ENCODE measurements around the gene ZNF473.

ZNF473 gene

DNA sequence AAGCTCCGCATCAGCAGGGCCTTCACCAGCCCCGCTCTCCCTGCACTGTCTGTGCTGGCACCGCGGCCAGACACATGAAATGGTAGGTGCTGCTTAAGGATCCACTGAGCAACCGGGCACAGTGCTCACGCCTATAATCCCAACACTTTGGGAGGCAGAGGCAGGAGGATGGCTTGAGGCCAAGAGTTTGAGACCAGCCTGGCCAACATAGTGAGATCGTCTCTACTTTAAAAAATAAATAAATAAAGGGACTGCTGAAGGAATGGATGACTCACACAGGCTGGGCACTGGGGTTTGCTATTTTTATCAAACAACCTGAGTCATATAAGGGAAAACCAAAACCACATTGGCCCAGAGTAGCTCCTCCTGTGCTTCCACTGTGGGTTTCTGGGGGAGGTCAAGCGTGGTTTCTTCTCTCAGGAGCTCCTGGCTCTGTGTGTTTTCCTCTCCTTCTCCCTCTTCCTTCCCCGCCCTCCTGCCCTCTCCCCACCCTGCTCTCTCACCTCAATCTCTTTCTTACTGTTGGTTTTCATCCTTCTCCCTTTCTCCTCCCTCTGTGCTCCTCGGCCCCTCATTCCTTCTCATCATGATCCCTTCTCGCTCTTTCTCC is 21.9 kb upstream of the ZNF473 start:
- no peak for DNase-seq (ENCODE audit: low read depth)

DNA sequence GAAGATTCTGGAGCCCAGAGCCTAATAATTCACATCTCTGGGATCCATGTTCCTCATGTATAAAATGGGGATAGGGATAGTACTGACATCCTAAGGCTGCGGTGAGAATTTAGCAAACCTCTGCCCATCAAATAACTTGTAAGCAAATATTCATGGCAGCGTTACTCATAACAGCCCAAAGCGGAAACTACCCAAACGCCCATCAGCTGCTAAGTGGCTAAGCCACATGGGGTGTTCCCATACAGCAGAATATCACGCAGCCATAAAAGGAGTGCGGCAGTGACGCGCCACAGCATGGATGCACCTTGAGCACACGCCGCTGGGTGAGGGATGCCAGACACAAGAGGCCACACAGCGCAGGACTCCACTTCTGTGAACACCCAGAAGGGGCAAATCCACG is 20.4 kb upstream of the ZNF473 start:
- DNase-seq (ENCODE audit: low read depth), result no peak

- DNase-seq (ENCODE audit: low read depth), result no peak
Observed at GRCh38 chr19:50007170-50007569, 18.6 kb upstream of the ZNF473 start.

GRCh38 chr19:50007947-50008346 is 17.9 kb upstream of the ZNF473 start:
- DNase-seq (ENCODE audit: low read depth), result no peak

GRCh38 chr19:50008532-50008931 is 17.3 kb upstream of the ZNF473 start:
- no peak for DNase-seq (ENCODE audit: low read depth)

DNA sequence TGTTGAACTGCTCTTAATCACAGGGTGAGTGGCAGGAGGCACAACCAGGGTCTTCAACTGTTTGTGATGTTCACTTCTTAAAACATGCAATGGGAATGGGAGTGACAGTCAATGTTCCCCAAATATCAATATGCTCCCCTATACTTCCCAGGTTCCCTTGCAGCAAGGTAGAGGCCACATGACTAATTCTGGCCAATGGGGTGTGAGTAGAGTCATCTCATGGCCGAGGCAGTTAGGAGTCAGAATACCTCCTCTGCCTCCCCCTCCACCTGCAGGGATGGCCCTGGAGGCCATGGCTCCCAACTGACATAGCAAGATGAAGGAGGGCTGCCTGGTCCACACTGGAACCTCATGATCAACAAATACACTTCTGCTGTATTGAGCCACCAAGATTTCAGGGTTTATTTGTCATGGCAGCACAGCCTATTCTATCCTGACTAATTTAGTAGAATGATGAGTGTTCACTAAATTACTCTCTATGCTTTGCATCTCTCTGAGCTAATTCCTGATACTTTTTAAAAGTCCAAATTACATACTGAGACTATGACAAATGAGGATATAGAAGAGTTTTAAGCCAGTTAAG is 9.5 kb upstream of the ZNF473 start:
- no peak for DNase-seq (ENCODE audit: low read depth)

DNA sequence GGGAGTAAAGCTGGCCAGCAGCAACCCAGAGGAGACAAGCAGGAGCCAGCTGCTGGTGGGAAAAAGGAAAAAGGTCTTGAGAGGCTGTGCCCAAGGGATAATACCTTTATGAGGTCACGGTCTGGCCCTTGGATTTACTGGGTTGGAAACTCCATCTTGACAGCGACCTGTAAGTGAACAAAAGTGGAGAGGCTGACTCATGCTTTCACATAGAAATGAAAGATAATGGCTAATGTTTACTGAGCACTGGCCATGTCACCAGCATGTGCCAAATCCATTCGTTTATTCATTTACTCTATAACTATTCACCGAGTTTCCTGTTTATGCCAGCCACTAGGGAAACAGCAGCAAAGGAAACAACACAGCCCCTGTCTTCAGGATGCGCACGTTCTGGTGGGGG is 5.3 kb upstream of the ZNF473 start:
- no peak for DNase-seq (ENCODE audit: low read depth)

GRCh38 chr19:50022823-50023222 is 3.0 kb upstream of the ZNF473 start:
- no peak for DNase-seq (ENCODE audit: low read depth)

DNA sequence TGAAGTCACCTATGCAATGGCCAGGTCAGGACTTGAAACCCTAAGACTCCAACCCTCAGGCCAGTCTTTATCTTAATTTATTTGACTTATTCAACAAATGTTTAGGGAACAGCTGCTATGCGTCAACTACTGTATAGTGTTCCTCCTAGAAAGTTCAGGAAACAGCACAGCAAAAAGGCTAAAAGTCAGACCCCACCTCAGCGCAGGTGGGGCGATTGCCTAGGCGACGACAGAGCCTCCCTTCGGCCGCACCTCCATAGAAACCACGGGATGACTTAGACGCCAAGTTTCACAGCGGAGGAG is 1.1 kb upstream of the ZNF473 start:
- DNase-seq (ENCODE audit: low read depth), result no peak

DNA sequence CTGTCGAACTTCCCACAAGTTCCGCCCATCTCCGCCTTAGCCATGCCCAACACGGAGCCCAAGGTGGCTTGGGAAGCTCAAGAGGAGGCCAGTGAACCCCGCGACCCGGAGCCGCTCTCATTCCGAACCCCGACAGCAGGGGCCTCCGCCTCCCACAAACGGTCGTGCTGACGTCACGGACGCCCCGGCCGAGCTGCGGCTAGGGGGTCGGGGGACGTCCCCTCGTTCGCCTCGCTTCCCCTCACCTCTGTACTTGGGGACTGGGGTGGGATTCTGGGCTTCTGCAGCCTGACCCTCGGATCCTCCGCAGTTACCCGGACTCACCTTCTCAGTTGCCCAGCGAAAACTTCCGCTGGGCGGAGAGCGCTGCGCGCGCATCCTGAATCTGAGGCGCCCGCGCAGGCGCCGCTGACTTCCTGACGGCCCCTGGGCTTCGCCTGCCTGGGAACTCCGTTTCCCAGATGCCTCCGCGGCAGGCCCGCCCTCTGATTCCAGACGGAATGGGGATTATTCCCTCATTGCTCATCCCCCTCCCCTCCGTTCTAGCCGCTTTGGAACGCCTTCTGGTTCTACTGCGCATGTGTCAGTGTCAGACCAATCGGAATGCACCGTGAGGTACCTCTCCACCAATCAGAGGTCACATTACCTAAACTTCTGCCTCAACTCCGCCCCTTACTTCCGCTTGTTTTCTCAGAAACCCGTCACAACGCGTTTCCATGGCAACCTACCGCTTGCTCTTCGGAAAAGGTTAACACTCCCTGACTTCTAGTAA is 597 bp upstream of the ZNF473 start, which contains the start of gene VRK3:
VRK3 (minus strand) TSS at position 351 of the 772 bp plus-strand sequence. CDS start 9,210 bp downstream, outside the sequence.
- peak; percentile 92 for DNase-seq (ENCODE audit: low read depth)

DNA sequence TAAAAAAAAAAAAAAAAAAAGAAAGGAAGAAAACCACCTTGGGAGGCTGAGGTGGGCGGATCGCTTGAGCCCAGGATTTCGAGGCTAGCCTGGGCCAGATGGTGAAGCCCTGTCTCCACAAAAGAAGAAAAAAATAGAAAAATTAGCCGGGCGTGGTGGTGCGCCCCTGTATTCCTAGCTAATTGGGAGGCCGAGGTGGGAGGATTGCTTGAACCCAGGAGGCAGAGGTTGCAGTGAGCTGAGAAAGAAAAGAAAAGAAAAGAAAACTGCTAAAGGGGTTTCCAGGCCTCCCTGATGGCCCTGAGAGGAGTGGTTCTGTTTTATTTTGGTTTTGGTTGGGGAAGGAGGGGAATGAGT is 723 bp downstream of the ZNF473 start:
- DNase-seq (ENCODE audit: low read depth), result no peak

DNA sequence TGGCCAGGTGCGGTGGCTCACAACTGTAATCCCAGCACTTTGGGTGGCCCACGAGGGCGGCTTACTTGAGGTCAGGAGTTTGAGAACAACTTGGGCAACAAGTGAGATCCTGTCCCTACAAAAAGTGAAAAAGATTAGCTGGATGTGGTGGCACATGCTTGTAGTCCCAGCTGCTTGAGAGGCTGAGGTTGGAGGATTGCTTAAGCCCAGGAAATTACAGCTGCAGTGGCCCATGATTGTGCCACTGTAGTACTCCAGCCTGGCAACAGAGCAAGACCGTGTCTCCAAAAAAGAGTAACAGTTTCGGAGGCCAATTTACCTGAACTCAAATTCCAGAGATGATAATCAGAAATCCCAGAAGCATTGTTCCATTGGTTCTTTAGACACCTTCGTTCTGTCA is 4.4 kb downstream of the ZNF473 start:
- no peak for DNase-seq (ENCODE audit: low read depth)

DNA sequence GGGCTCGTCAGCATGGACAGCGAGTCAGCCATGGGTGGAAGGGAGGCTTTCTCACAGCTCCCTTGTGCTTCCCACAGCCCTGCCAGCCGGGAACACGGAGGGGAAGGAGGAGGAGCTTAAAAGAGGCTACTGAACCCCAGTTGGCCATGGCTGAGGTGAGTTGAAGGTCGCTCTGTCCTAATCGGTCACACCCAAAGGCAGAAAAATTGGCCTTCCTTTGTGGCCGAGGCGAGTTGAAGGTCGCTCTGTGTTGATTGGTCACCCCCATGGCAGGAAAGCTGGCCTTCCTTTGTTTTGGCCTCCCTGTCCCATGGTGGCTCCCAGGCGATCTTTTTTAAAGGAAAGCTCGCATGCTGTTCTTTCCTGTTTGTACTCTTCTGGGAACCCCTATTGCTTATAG is 5.1 kb downstream of the ZNF473 start:
- no peak for DNase-seq (ENCODE audit: low read depth)

DNA sequence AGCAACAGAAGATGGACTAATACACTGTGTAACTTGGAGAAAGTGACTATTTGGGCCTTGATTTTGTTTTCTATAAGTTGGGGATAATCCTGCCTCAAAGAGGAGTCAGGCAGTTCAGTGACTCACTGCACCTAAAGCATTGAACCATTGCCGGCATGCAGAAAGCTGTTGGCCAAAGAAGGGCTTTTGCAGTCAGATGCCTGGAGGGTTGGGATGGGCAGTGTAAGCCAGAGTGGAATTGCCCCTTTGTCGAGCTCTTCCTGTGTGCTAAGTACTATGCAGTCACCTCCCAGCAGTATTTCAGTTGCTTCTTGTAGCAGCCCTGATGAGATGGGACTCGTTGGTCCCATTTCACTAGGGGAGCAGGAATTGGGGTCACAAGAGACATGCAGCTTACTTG is 11.1 kb downstream of the ZNF473 start:
- no peak for DNase-seq (ENCODE audit: low read depth)

GRCh38 chr19:50039968-50040367 is 14.2 kb downstream of the ZNF473 start:
- no peak for DNase-seq (ENCODE audit: low read depth)

DNA sequence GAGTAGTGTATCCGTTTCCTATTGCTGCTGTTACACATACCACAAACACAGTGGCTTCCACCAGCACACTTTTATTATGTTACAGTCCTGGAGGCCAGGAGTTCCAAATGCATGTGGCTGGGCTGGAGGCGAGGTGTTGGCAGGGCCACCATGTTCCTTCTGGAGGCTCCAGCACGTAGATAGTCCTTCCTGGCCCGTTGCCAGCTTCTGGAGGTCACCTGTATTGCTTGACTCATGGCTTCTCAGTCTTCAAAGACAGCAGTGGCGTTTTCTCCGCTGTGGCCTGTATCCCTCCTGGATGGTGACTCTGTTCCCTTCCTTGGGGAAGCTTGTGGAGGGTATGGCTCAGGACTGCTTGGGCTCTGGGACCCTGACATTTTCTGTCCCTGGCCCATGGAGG is 15.2 kb downstream of the ZNF473 start:
- no peak for DNase-seq (ENCODE audit: low read depth)

DNA sequence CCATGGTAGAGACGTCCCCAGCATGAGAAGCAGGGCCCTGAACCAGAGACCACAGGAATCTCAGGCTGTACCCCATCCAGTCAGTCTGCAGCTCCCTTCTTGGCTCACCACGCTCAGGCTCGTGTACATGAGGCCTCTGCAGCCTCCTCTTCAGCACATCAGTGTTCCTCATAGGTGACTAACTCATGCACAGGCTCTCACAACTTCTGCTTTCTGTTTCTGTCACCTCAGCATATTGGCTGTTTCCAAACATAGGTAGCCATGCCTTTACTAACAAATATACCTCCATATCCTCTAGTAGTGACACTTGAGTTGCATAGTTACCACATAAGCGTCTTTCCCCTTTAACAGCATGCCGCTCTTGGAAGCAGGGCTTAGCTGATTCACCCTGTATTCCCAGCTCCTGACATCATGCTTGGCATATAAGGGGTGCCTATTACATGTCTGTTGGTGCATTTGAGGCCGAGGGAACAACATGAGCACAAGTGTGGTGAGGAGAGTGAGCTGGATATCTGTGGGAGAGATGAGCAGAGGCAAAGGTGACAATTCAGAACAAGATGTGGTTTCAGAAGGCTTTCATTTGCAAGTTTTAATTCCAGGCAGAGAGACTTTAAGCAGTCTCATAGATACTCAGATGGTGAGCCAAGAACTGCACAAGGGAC is 16.7 kb downstream of the ZNF473 start:
- DNase-seq (ENCODE audit: low read depth), result no peak

GRCh38 chr19:50043967-50044366 is 18.2 kb downstream of the ZNF473 start:
- no peak for DNase-seq (ENCODE audit: low read depth)

DNA sequence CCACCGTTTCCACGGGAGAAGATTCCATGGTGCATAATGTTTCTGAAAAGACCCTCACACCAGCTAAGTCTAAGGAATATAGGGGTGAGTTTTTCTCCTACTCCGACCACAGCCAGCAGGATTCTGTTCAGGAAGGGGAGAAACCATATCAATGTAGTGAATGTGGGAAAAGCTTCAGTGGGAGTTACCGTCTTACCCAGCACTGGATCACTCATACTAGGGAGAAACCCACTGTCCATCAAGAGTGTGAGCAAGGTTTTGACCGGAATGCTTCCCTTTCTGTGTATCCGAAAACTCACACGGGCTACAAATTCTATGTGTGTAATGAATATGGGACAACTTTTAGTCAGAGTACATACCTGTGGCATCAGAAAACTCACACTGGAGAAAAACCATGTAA is 19.1 kb downstream of the ZNF473 start:
- no peak for DNase-seq (ENCODE audit: low read depth)

DNA sequence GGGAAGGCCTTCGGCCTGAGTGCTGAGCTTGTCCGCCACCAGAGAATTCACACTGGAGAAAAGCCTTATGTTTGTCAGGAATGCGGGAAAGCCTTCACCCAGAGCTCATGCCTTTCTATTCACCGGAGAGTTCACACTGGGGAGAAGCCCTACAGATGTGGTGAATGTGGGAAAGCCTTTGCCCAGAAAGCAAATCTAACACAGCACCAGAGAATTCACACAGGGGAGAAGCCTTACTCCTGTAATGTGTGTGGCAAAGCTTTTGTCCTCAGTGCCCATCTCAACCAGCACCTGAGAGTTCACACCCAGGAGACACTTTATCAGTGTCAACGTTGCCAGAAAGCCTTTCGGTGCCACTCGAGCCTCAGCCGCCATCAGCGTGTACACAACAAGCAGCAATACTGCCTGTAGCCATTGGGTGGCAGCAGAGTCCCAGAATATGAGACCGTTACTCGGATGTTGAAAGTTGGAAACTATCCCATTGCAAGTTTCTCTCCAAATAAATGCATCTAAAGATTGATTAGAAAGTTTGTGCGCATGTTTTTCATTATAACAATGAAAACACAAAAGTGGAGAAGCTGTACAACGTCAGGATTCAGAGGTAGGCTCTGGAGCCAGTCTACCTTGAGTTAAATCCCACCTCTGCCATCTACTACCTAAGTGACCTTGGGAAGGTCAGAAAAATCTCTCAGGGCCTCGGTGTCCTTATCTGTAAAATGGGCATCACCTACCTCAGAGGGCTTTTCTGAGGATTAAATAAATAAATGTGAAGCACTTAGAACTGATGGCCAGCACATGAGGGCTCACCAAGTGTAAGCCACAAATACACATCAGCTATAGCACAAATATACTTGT is 21.1 kb downstream of the ZNF473 start:
- DNase-seq (ENCODE audit: low read depth), result peak; percentile 53

DNA sequence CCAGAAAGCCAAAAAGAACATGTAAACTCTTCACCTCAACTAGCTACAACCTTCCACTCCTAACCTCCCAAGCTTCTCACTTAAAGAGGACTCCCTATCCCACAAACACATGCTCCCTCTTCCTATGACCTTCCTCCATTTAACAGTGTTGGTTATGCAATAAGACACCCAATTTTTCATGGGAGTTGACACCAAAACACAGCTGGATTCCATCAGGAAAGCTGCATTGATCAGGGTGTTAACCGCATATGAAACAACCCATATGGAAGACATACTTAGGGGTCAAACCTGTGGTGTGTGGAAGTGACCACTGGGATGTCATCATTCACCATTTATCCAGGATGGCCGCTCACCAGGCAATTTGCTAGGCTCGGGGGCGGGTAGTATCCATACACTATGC is 21.9 kb downstream of the ZNF473 start:
- no peak for DNase-seq (ENCODE audit: low read depth)
